GM12864 (cell line): ENCODE results near the gene CAPSL.
"Not testable (repeated sequence)": the region's sequence is repeated elsewhere in the genome, so short reads cannot be mapped to it uniquely, and the experiment has no call there.

ENCODE experiments used
- DNase-seq: peaks from one replicate; pipeline ENCODE4 v3.0.0-alpha.2; 2011; ENCODE audit warnings: low read depth
- H3K4me3 ChIP-seq: 2 replicates; pipeline ENCODE4 v1.5.1; 2011; ENCODE audit warnings: mild to moderate bottlenecking, low read depth, low read length, control low read depth
- CTCF ChIP-seq: IDR thresholded peaks from 2 replicates; pipeline ENCODE4 v1.5.1; 2011; ENCODE audit warnings: low read depth, mild to moderate bottlenecking, moderate library complexity, low read length, control low read depth, inconsistent platforms; ENCODE audit errors: missing control alignments

CAPSL gene

GRCh38 chr5:35862126-35862525 is 76.3 kb downstream of the CAPSL start:
- TF ChIP-seq CTCF: no peak
- no peak overlapping the region for H3K4me3 ChIP-seq
- no peak for DNase-seq

- TF ChIP-seq CTCF: no peak
- no peak overlapping the region for H3K4me3 ChIP-seq
- DNase-seq: no peak
Observed at GRCh38 chr5:35861718-35862117, 76.7 kb downstream of the CAPSL start.

GRCh38 chr5:35860686-35861085 is 77.7 kb downstream of the CAPSL start:
- no peak for DNase-seq
- no peak overlapping the region for H3K4me3 ChIP-seq
- no peak for TF ChIP-seq CTCF

- H3K4me3 ChIP-seq: no peak overlapping the region
- no peak for TF ChIP-seq CTCF
- no peak for DNase-seq
Observed at GRCh38 chr5:35859101-35859661, 79.2 kb downstream of the CAPSL start.

- no peak for DNase-seq
- no peak overlapping the region for H3K4me3 ChIP-seq
- no peak for TF ChIP-seq CTCF
Observed at GRCh38 chr5:35857606-35858205, 80.7 kb downstream of the CAPSL start.

- no peak for DNase-seq
- H3K4me3 ChIP-seq: no peak within 1 kb of the TSS
- TF ChIP-seq CTCF: no peak
Observed at GRCh38 chr5:35856765-35857351, 81.6 kb downstream of the CAPSL start, which contains the start of gene IL7R. TSS of gene IL7R (plus strand) at chr5:35856891. CDS start at chr5:35856978, 87 bp downstream.

GRCh38 chr5:35856186-35856764 is 82.1 kb downstream of the CAPSL start:
- not testable (repeated sequence) for DNase-seq, H3K4me3 ChIP-seq
